Stimulated activated CD8-positive, alpha-beta memory T cell treated with anti-CD3 and anti-CD28 coated beads, Interleukin-7, amount 100 ng/mL, for 48 hours (primary cell): Measurements from ENCODE around the gene TCOF1.

Experiments used
- DNase-seq, 2 donors: peaks; one replicate each; pipeline ENCODE4 v3.0.0-alpha.2; 2020; ENCODE audit warnings: low read depth in 1 of 2; ENCODE audit errors: extremely low read depth in 1 of 2

TCOF1 gene

GRCh38 chr5:150446088-150446487, 88.6 kb downstream of the TCOF1 start:
- DNase-seq, result no peak

- DNase-seq, result no peak
Measured at GRCh38 chr5:150446583-150446982, 89.1 kb downstream of the TCOF1 start.

GRCh38 chr5:150447188-150447587, 89.7 kb downstream of the TCOF1 start:
- no peak for DNase-seq

GRCh38 chr5:150448334-150448733, 90.8 kb downstream of the TCOF1 start:
- no peak for DNase-seq

- DNase-seq, result no peak
Measured at GRCh38 chr5:150448952-150449516, 91.5 kb downstream of the TCOF1 start.
